Natural killer cell (primary cell): ENCODE data around the gene ZNF385C. TPM values are rescaled to one million over a fixed set of nuclear protein-coding genes. Genes with fewer than 3 reads are reported as not detected.

ENCODE experiments used
- ATAC-seq, 3 donors: fragments of 150-1000 bp in 2 of 3; fragments of 200-7000 bp in 1 of 3; cut with Tn5 transposase; 1 replicate in 1 of 3; 2 replicates in 2 of 3; pipeline ENCODE4 v1.10.0; 2021; ENCODE audit warnings: mild to moderate bottlenecking in 2 of 3, moderate library complexity in 2 of 3
- DNase-seq, 2 donors: peaks; one replicate each; pipeline versions ENCODE4 v3.0.0 to v3.0.0-alpha.2; 2013 to 2021; ENCODE audit warnings: mixed read lengths in 1 of 2
- H3K27ac ChIP-seq: one replicate; pipeline ENCODE4 v1.5.1; 2013; ENCODE audit warnings: mild to moderate bottlenecking, low read length
- H3K27me3 ChIP-seq: one replicate; pipeline ENCODE4 v1.6.1; 2013; ENCODE audit warnings: low read length; ENCODE audit not compliant: control insufficient read depth, insufficient read depth
- H3K36me3 ChIP-seq: one replicate; pipeline ENCODE4 v1.6.1; 2013; ENCODE audit warnings: low read length; ENCODE audit not compliant: control insufficient read depth, insufficient read depth
- H3K4me1 ChIP-seq: one replicate; pipeline ENCODE4 v1.6.1; 2013; ENCODE audit warnings: low read length; ENCODE audit not compliant: control insufficient read depth, insufficient read depth
- H3K4me3 ChIP-seq: one replicate; pipeline ENCODE4 v1.5.1; 2013; ENCODE audit warnings: low read length
- H3K9me3 ChIP-seq: one replicate; pipeline ENCODE4 v1.6.1; 2013; ENCODE audit warnings: low read length; ENCODE audit not compliant: control insufficient read depth, insufficient read depth
- H3K27ac Mint-ChIP-seq, 2 donors: one replicate each; pipeline ENCODE4 v1.8.0; 2022; ENCODE audit warnings: mild to moderate bottlenecking in 2 of 2, mixed read lengths in 2 of 2, moderate library complexity in 1 of 2
- H3K27me3 Mint-ChIP-seq, 2 donors: one replicate each; pipeline ENCODE4 v1.8.0; 2022; ENCODE audit warnings: low read depth in 2 of 2, mixed read lengths in 2 of 2
- H3K36me3 Mint-ChIP-seq: one replicate; pipeline ENCODE4 v1.8.0; 2022; ENCODE audit warnings: mixed read lengths
- H3K4me1 Mint-ChIP-seq, 2 donors: one replicate each; pipeline ENCODE4 v1.8.0; 2022; ENCODE audit warnings: mixed read lengths in 2 of 2
- H3K4me3 Mint-ChIP-seq: one replicate; pipeline ENCODE4 v1.8.0; 2022; ENCODE audit warnings: mild to moderate bottlenecking, moderate library complexity, mixed read lengths
- H3K9me3 Mint-ChIP-seq, 2 donors: one replicate each; pipeline ENCODE4 v1.8.0; 2022; ENCODE audit warnings: mixed read lengths in 2 of 2
- CTCF ChIP-seq: fragments of 200-600 bp; IDR thresholded peaks from one replicate; pipeline ENCODE4 v1.8.0; 2022; ENCODE audit warnings: antibody characterized with exemption
- WGBS: methylation state at CpG from one replicate; pipeline ENCODE4 v1.1.7; 2013; ENCODE audit warnings: missing lambda C conversion rate; ENCODE audit not compliant: insufficient coverage; 5-methylcytosine and 5-hydroxymethylcytosine counted together
- intact Hi-C: fragments of 100-400 bp; cut with micrococcal nuclease; formaldehyde crosslinking; loops from one replicate; pipeline ENCODE4 v1.14.2; 2022
- total RNA-seq, 4 donors: library from RNA; stranded (reverse); fragments of 120-200 nt in 1 of 4; gene quantifications; one replicate each; pipeline versions ENCODE4 v1.2.3 to v1.2.4, GENCODE V29; 2013 to 2022

Gene ZNF385C
- total RNA-seq, 3 donors from 2014 or later (not counting 1 experiment from before 2014, with no cell fraction given) = 0.28 TPM; not detected in 2

- no peak overlapping the region for H3K4me3 Mint-ChIP-seq
- peaks cover 15 to 19% of the 10 kb centered on the region in 2 donors for H3K27me3 Mint-ChIP-seq
- H3K27ac ChIP-seq = no peak overlapping the region
- H3K27ac Mint-ChIP-seq = no peak overlapping the region
- intact Hi-C loops = no loop called here
- no peak for DNase-seq
- TF ChIP-seq CTCF = no peak
- H3K27me3 ChIP-seq = peaks cover 7% of the 10 kb centered on the region
- no peak overlapping the region for H3K4me3 ChIP-seq
- H3K36me3 Mint-ChIP-seq = no peaks in the 10 kb centered on the region
- peaks cover 5 to 8% of the 10 kb centered on the region in 2 donors for H3K4me1 Mint-ChIP-seq
- peaks cover 5% of the 10 kb centered on the region for H3K4me1 ChIP-seq
- no peaks in the 10 kb centered on the region for H3K36me3 ChIP-seq
- H3K9me3 ChIP-seq = no peaks in the 10 kb centered on the region
- no peak for ATAC-seq
- no peaks in the 10 kb centered on the region for H3K9me3 Mint-ChIP-seq
- WGBS = 89% methylated on average over 6 of the region's 6 CpGs
These were observed 42.8 kb downstream of the ZNF385C start for GRCh38 chr17:42055496-42055895.

GRCh38 chr17:42055027-42055426, 43.2 kb downstream of the ZNF385C start:
- no peak for TF ChIP-seq CTCF
- no peaks in the 10 kb centered on the region for H3K36me3 ChIP-seq
- DNase-seq (no peak), ATAC-seq (no peak)
- no peaks in the 10 kb centered on the region for H3K9me3 ChIP-seq
- peaks cover 7% of the 10 kb centered on the region for H3K4me1 ChIP-seq
- intact Hi-C loops = no loop called here
- Mint-ChIP-seq H3K27me3 (peaks cover 15 to 19% of the 10 kb centered on the region in 2 donors), H3K4me1 (peaks cover 5 to 8% of the 10 kb centered on the region in 2 donors), H3K36me3 (no peaks in the 10 kb centered on the region), H3K27ac (no peak overlapping the region), H3K4me3 (no peak overlapping the region), H3K9me3 (no peaks in the 10 kb centered on the region)
- no CpG with 5 or more reads among the region's 3 CpGs for WGBS
- H3K4me3 ChIP-seq = no peak overlapping the region
- H3K27me3 ChIP-seq = peaks cover 7% of the 10 kb centered on the region
- no peak overlapping the region for H3K27ac ChIP-seq

- no peaks in the 10 kb centered on the region for H3K36me3 Mint-ChIP-seq
- no peak overlapping the region for H3K27ac ChIP-seq
- peaks cover 21 to 23% of the 10 kb centered on the region in 2 donors for H3K27me3 Mint-ChIP-seq
- H3K27ac Mint-ChIP-seq = no peak overlapping the region
- no peak for TF ChIP-seq CTCF
- no peak overlapping the region for H3K4me3 ChIP-seq
- no peaks in the 10 kb centered on the region for H3K9me3 Mint-ChIP-seq
- DNase-seq = no peak
- ATAC-seq = no peak
- H3K4me1 ChIP-seq = peaks cover 10% of the 10 kb centered on the region
- H3K4me3 Mint-ChIP-seq = no peak overlapping the region
- 51% methylated on average over 7 of the region's 12 CpGs for WGBS
- H3K36me3 ChIP-seq = no peaks in the 10 kb centered on the region
- H3K4me1 Mint-ChIP-seq = peaks cover 5 to 8% of the 10 kb centered on the region in 2 donors
- H3K27me3 ChIP-seq = peaks cover 12% of the 10 kb centered on the region
- no peaks in the 10 kb centered on the region for H3K9me3 ChIP-seq
- intact Hi-C loops = no loop called here
These were observed 44.4 kb downstream of the ZNF385C start for GRCh38 chr17:42053731-42054500.
